Ishikawa (cell line): ENCODE data around the gene APOC1.

ENCODE experiments used
- CEBPB ChIP-seq: IDR thresholded peaks from 2 replicates; pipeline ENCODE4 v1.6.1; 2012
- CREB1 ChIP-seq: IDR thresholded peaks from 2 replicates; pipeline ENCODE4 v1.6.1; 2012; ENCODE audit warnings: low read depth
- EGR1 ChIP-seq: IDR thresholded peaks from 2 replicates; pipeline ENCODE4 v1.6.1; 2012
- EP300 ChIP-seq: IDR thresholded peaks from 2 replicates; pipeline ENCODE4 v1.6.1; 2012; ENCODE audit warnings: borderline replicate concordance
- FOXM1 ChIP-seq: IDR thresholded peaks from 2 replicates; pipeline ENCODE4 v1.6.1; 2012; ENCODE audit warnings: low read depth, borderline replicate concordance
- MAX ChIP-seq: IDR thresholded peaks from 2 replicates; pipeline ENCODE4 v1.6.1; 2012
- NFIC ChIP-seq: IDR thresholded peaks from 2 replicates; pipeline ENCODE4 v1.6.1; 2012
- RAD21 ChIP-seq: IDR thresholded peaks from 2 replicates; pipeline ENCODE4 v1.6.1; 2012; ENCODE audit warnings: low read depth
- TAF1 ChIP-seq: IDR thresholded peaks from 2 replicates; pipeline ENCODE4 v1.6.1; 2012; ENCODE audit warnings: low read depth, mild to moderate bottlenecking
- TCF12 ChIP-seq: IDR thresholded peaks from 2 replicates; pipeline ENCODE4 v1.6.1; 2012; ENCODE audit warnings: low read depth
- TEAD4 ChIP-seq: IDR thresholded peaks from 2 replicates; pipeline ENCODE4 v1.6.1; 2012
- YY1 ChIP-seq: IDR thresholded peaks from 2 replicates; pipeline ENCODE4 v1.6.1; 2012; ENCODE audit warnings: low read depth
- ZBTB7A ChIP-seq: IDR thresholded peaks from 2 replicates; pipeline ENCODE4 v1.6.1; 2012; ENCODE audit warnings: low read depth
- TF ChIP-seq, protein P1 (sequence below): IDR thresholded peaks from 2 replicates; pipeline ENCODE4 v1.6.1; 2012; ENCODE audit warnings: low read depth, mild to moderate bottlenecking
- TF ChIP-seq, protein P2 (sequence below): IDR thresholded peaks from 2 replicates; pipeline ENCODE4 v1.6.1; 2012

The APOC1 gene

DNA sequence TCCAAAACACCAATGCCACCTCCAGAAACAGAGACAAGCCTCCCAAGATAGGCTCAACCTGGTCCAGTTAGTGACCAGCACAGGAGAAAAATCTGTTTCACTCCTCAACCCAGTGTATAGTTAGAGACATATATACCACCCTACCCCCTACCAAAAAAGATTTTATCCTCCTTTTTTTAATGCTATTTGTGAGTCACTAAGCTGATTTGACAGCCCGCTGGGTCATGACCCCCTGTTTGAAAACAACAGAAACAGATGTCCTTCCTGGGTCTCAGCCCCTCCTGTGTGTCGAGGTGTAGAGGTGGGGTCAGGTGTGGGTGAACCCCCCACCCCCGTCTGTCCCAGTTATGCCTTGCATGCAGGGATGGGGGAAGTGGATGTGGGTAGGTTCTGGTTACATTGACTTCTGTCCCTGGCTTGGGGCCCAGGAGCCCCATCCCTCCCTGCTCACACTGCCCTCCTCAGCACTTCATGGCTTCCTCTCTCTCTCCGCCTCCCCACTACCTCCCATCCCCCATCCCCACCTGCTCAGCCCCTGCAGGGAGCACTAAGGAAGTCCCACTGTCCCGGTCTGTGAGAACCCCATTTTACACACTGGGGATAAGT lies 37.4 kb upstream of the APOC1 start:
- TF ChIP-seq YY1 (no peak), CREB1 (no peak), ZBTB7A (no peak), RAD21 (no peak), TCF12 (no peak), FOXM1 (no peak), EP300 (no peak), TAF1 (no peak), NFIC (no peak), MAX (no peak), TEAD4 (no peak), EGR1 (no peak), CEBPB (no peak)
- TF ChIP-seq, protein P1, sequence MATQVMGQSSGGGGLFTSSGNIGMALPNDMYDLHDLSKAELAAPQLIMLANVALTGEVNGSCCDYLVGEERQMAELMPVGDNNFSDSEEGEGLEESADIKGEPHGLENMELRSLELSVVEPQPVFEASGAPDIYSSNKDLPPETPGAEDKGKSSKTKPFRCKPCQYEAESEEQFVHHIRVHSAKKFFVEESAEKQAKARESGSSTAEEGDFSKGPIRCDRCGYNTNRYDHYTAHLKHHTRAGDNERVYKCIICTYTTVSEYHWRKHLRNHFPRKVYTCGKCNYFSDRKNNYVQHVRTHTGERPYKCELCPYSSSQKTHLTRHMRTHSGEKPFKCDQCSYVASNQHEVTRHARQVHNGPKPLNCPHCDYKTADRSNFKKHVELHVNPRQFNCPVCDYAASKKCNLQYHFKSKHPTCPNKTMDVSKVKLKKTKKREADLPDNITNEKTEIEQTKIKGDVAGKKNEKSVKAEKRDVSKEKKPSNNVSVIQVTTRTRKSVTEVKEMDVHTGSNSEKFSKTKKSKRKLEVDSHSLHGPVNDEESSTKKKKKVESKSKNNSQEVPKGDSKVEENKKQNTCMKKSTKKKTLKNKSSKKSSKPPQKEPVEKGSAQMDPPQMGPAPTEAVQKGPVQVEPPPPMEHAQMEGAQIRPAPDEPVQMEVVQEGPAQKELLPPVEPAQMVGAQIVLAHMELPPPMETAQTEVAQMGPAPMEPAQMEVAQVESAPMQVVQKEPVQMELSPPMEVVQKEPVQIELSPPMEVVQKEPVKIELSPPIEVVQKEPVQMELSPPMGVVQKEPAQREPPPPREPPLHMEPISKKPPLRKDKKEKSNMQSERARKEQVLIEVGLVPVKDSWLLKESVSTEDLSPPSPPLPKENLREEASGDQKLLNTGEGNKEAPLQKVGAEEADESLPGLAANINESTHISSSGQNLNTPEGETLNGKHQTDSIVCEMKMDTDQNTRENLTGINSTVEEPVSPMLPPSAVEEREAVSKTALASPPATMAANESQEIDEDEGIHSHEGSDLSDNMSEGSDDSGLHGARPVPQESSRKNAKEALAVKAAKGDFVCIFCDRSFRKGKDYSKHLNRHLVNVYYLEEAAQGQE: no peak
- TF ChIP-seq, protein P2, sequence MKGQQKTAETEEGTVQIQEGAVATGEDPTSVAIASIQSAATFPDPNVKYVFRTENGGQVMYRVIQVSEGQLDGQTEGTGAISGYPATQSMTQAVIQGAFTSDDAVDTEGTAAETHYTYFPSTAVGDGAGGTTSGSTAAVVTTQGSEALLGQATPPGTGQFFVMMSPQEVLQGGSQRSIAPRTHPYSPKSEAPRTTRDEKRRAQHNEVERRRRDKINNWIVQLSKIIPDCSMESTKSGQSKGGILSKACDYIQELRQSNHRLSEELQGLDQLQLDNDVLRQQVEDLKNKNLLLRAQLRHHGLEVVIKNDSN: no peak

DNA sequence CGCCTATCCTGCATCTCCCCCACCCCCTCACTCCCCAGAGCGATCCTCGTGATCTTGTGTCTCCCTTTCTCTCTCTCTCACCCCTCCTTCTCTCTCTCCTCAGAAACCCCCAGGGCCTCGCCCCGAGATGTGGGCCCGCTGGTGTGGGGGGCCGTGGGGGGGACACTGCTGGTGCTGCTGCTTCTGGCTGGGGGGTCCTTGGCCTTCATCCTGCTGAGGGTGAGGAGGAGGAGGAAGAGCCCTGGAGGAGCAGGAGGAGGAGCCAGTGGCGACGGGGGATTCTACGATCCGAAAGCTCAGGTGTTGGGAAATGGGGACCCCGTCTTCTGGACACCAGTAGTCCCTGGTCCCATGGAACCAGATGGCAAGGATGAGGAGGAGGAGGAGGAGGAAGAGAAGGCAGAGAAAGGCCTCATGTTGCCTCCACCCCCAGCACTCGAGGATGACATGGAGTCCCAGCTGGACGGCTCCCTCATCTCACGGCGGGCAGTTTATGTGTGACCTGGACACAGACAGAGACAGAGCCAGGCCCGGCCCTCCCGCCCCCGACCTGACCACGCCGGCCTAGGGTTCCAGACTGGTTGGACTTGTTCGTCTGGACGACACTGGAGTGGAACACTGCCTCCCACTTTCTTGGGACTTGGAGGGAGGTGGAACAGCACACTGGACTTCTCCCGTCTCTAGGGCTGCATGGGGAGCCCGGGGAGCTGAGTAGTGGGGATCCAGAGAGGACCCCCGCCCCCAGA lies 36.1 kb upstream of the APOC1 start:
- TF ChIP-seq ZBTB7A (peak; percentile 17; the same call in 1 of the 2 replicates), YY1 (no peak), RAD21 (no peak), TAF1 (no peak), CREB1 (no peak), MAX (peak; percentile 66), EP300 (peak; percentile 42; the same call in 1 of the 2 replicates), TEAD4 (no peak), EGR1 (peak; percentile 63; the same call in 1 of the 2 replicates), NFIC (no peak), CEBPB (no peak), FOXM1 (no peak), TCF12 (no peak)
- TF ChIP-seq, protein P2: no peak
- TF ChIP-seq, protein P1: no peak

- TF ChIP-seq FOXM1 (no peak), CEBPB (no peak), TAF1 (no peak), TCF12 (no peak), ZBTB7A (no peak), RAD21 (no peak), NFIC (no peak), TEAD4 (no peak), CREB1 (no peak), EGR1 (no peak), MAX (no peak), YY1 (no peak), EP300 (no peak)
- TF ChIP-seq, protein P2: no peak
- TF ChIP-seq, protein P1: no peak
These were observed 34.9 kb upstream of the APOC1 start for GRCh38 chr19:44879309-44880065.
